HT1080 (cell line): ENCODE data around the gene NEK9. TPM values are rescaled to one million over a fixed set of nuclear protein-coding genes. Genes with fewer than 3 reads are reported as not detected.
A peak's percentile ranks its signal among the peaks of the same experiment; 100 is the strongest.
"Not testable (repeated sequence)": the region's sequence is repeated elsewhere in the genome, so short reads cannot be mapped to it uniquely, and the experiment has no call there.

Source experiments
- DNase-seq: peaks from one replicate; pipeline ENCODE4 v3.0.0-alpha.2; 2015; ENCODE audit warnings: low read depth
- total RNA-seq: library from RNA; depleted of rRNA; stranded (reverse); fragments of >200 nt; shearing (Covaris generic); gene quantifications from 2 replicates; pipeline ENCODE4 v1.2.3, GENCODE V29; 2014

The NEK9 gene
- total RNA-seq, 1 experiment from 2014 or later = 22.0 TPM

- DNase-seq = no peak
Observed at GRCh38 chr14:75144944-75145343, 18.1 kb upstream of the NEK9 start.

- no peak for DNase-seq
Observed at GRCh38 chr14:75143761-75144527, 17.1 kb upstream of the NEK9 start.

- DNase-seq = no peak
Observed at GRCh38 chr14:75142494-75142893, 15.6 kb upstream of the NEK9 start.

DNA sequence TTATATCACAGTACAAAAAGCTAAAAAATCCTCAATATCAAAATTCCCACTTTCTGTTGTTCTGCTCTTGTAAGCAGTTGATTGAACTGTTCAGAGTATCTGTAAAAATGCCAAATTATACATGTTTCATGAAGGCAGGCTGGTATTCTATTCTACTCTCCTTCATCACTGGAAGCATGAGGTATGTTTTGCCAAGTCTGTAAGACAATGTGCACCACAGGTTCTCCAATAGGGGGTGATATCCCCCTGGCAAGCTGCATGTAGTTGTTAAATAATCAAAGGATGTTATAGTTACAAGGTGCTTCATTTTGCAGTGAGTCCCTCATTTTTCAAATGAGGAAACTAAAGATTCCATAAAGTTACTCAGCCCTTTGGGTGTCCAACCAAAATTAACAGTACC lies 15.1 kb upstream of the NEK9 start:
- DNase-seq = no peak

- no peak for DNase-seq
Observed at GRCh38 chr14:75141062-75141461, 14.2 kb upstream of the NEK9 start.

DNA sequence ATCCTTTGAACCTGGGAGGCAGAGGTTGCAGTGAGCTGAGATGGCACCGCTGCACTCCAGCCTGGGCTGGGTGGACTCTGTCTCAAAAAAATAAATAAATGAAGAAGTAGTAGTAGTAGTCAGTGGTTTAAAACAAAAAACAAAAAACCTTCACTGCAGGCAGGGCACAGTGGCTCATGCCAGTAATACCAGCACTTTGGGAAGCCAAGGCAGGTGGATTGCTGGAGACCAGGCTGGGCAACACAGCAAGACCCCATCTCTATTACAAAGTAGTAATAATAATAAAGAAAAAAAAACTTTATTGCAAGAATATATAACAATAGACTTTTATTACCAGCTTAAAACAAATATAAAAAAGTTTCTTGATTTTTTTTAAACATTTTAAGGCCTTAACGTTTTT lies 13.8 kb upstream of the NEK9 start:
- DNase-seq = no peak

DNA sequence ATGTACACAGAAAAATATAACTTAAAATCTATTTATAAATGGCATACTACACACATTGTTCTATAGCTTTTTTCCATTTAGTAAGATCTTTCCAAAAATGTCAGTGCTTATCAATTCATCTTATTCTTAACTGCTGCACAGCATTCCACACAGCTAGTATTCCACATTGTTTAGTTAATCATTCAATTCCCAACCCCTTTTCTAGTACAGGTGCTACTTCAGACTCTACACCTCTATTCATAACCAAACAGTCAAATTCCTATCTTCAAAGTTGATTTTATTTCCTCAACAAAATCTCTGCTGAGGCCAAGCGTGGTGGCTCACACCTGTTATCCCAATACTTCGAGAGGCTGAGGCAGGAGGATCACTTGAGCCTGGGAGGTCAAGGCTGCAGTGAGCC lies 12.3 kb upstream of the NEK9 start:
- DNase-seq = no peak

GRCh38 chr14:75138492-75138891 lies 11.6 kb upstream of the NEK9 start:
- no peak for DNase-seq

GRCh38 chr14:75134644-75135043 lies 7.8 kb upstream of the NEK9 start:
- DNase-seq = no peak

DNA sequence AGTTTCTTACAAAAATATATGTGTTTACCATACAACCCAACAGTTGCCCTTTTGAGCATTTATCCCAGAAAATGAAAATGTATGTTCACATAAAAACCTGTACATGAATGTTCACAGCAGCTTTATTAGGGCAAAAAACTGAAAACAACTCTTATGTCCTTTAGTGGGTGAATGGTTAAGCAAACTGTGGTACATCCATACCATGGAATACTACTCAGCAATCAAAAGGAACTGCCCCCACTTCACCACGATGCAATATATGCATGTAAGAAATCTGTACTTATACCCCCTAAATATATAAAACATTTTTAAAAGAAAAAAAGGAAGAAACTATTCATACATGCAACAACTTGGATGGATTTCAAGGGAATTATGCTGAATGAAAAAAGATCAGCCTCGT lies 6.7 kb upstream of the NEK9 start:
- DNase-seq = no peak

DNA sequence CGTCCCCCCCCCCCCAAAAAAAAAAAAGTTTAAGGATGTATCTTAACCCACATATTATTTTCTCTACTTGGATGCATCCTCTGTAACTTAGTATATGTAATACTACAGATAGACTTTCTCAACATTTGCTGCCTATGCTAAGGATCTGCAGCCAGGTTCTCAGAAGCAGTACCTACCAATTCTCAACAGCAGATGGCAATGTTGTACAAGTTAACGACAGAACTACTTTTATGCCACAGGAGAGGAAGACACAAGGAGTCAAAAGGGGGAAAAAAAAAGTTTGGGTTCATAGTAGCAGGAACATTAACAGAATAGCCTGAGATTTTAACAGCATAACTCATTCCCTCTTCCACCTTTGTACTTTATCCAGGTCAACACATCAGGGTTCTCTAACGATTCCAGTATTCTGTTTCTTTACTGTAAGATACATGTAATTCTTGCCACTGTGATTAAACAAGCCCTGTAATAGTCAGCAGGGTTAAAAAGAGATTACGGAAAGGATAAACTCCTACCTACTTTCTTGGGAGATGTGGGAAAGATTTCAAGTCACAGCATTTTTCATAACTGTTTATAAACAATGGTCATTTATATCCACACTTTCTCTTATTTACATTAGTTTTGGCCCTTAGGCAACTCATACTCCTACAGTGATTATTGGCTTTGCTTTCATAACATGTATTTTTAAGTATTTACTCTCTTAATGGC lies 5.7 kb upstream of the NEK9 start:
- peak; percentile 73 for DNase-seq

DNA sequence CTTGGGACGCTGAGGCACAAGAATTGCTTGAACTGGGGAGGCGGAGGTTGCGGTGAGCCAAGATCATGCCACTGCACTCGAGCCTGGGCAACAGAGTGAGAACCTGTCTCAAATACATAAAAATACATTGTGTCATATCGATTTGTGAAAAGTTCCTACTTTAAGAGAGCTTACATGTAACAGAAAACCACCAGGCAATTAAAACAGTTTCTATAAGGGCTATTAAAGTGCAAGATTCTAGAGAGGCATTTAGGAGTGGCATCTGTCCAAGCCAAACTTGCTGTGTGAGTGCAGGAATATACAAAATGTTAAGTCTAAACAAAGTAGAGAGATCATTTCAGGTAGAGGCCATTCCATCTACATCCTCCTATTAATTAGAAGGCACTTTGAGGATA lies 1.7 kb upstream of the NEK9 start:
- DNase-seq = no peak

DNA sequence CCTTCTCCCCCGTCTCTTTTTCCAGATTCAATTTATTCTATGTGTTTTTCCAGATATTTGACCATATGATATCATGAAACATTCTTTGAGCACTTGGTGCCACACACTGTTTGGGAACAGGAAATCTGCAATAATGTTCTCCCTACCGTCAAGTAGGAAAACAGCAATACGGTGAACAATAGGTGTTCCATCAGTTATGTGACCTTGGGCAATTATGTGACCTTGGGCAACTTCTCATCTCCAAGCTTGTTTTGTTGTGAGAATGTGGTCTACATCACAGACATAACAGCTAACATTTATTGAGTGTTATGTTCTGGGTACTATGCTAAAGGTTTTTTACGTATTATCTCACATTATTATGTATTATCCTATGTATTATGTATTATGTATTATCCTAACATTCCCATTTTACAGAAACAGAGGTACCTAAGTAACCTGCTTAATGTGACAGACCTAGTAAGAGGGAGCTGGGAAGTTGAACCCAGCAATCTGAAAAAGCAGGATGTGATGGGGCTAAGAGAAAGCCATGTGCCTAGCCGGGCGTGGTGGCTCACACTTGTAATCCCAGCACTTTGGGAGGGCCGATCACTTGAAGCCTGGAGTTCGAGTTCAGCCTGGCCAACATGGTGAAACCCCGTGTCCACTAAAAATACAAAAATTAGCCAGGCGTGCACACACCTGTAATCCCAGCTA lies 1.2 kb upstream of the NEK9 start:
- no peak for DNase-seq

DNA sequence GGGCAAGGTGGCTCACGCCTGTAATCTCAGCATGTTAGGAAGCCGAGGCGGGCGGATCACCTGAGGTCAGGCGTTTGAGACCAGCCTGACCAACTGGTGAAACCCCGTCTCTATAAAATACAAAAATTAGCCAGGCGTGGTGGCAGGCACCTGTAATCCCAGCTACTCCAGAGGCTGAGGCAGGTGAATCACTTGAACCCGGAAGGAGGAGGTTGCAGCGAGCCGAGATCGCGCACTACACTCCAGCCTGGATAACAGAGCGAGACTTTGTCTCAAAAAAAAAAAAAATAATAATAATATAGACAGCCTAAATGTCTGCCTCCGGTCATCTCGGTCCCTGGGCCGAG lies 599 bp upstream of the NEK9 start:
- not testable (repeated sequence) for DNase-seq

- no peak for DNase-seq
Observed at GRCh38 chr14:75126121-75126544, 715 bp downstream of the NEK9 start.

- peak; percentile 44 for DNase-seq
Observed at GRCh38 chr14:75125617-75126016, 1.2 kb downstream of the NEK9 start.

- DNase-seq = peak; percentile 87
Observed at GRCh38 chr14:75123991-75124390, 2.9 kb downstream of the NEK9 start.

- DNase-seq = no peak
Observed at GRCh38 chr14:75121552-75121951, 5.3 kb downstream of the NEK9 start.

DNA sequence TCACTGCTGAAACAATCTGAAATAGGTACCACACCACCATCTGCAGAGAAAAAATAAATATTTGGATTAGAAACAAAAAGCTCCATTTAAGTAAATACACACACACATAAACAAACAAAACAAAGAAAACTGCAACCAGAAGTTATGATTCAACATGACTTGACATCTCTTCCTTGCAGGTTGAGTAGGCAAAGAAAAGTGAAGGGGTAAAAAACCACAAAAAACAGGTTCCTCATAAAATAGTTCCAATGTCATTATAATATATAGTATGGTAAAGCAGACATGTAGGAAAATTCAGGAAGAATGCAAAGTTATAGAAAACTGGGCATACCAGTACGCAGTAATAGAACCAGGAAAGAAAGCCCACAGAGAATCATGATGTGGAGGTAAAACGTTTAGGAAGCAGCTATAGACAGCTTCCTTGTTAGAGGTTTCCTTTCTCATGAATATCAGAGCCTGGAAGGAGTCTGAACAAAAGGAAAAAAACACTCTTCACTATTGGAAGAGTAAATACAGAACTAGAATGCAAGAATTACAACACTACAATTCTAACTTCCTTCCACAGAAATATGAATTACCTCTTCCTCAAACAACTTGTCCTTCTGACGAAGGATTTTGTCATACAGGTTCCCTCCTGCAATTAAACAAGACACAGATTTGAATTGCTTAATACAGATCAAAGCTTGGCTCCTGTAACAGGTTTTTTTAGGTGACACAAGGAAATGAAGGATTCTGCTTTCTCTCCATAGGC lies 6.1 kb downstream of the NEK9 start:
- DNase-seq = no peak

- DNase-seq = peak; percentile 37
Observed at GRCh38 chr14:75119056-75119455, 7.8 kb downstream of the NEK9 start.

- no peak for DNase-seq
Observed at GRCh38 chr14:75113932-75114539, 12.8 kb downstream of the NEK9 start.
